Tibial artery (tissue), 4 donors: ENCODE data around the gene LGR6.
"Not testable (repeated sequence)": the region's sequence is repeated elsewhere in the genome, so short reads cannot be mapped to it uniquely, and the experiment has no call there.

Source experiments
- DNase-seq, 2 donors: peaks; one replicate each; pipeline ENCODE4 v3.0.0-alpha.2; 2019
- H3K27ac ChIP-seq, 2 donors: fragments of 200-600 bp; sonication (generic) in 1 of 2; 1 replicate in 1 of 2; 2 replicates in 1 of 2; pipeline ENCODE4 v1.5.1; 2018 to 2019; ENCODE audit warnings: mild to moderate bottlenecking in 1 of 2
- H3K27me3 ChIP-seq, 2 donors: fragments of 200-600 bp; sonication (generic) in 1 of 2; one replicate each; pipeline versions ENCODE4 v1.5.1 to v1.6.0; 2016 to 2019
- H3K36me3 ChIP-seq, 3 donors: fragments of 200-600 bp; sonication (generic) in 2 of 3; one replicate each; pipeline ENCODE4 v1.5.1; 2016 to 2019; ENCODE audit warnings: mild to moderate bottlenecking in 2 of 3
- H3K4me1 ChIP-seq, 4 donors: fragments of 200-600 bp; sonication (generic) in 2 of 4; 1 replicate in 3 of 4; 2 replicates in 1 of 4; pipeline ENCODE4 v1.5.1; 2016 to 2019
- H3K4me3 ChIP-seq, 2 donors: fragments of 200-600 bp; sonication (generic) in 1 of 2; 1 replicate in 1 of 2; 2 replicates in 1 of 2; pipeline ENCODE4 v1.5.1; 2018 to 2019; ENCODE audit warnings: mild to moderate bottlenecking in 2 of 2
- H3K9me3 ChIP-seq, 3 donors: fragments of 200-600 bp; sonication (generic) in 1 of 3; one replicate each; pipeline ENCODE4 v1.5.1; 2016 to 2019
- CTCF ChIP-seq, 2 experiments: fragments of 200-600 bp in 1 of 2; fragments of 450-650 bp in 1 of 2; IDR thresholded peaks; one replicate each; pipeline ENCODE4 v1.5.1; 2017 to 2019; ENCODE audit warnings: antibody characterized with exemption in 2 of 2, mild to moderate bottlenecking in 1 of 2, moderate library complexity in 1 of 2
- intact Hi-C: fragments of 100-400 bp; cut with DNase I; formaldehyde crosslinking; loops from one replicate; pipeline ENCODE4 v1.15.0; 2023; ENCODE audit warnings: low total_unique reads

Gene LGR6

GRCh38 chr1:202189918-202190715 is 3.5 kb upstream of the LGR6 start:
- TF ChIP-seq CTCF (IDR thresholded peaks at IDR 0.05) = no peak
- H3K27ac ChIP-seq = no peak overlapping the region
- H3K9me3 ChIP-seq = no peaks in the 10 kb centered on the region
- no peak for DNase-seq
- intact Hi-C loops = loop anchor here (2.0 to 10.0 kb wide), 2 partner anchors 127 to 525 kb away; partner anchors contain the start of gene SYT2
- H3K36me3 ChIP-seq = no peaks in the 10 kb centered on the region
- peaks cover 0 to 26% (median 11%) of the 10 kb centered on the region in 4 donors for H3K4me1 ChIP-seq
- H3K4me3 ChIP-seq = no peak overlapping the region
- peaks cover 0 to 7% of the 10 kb centered on the region in 2 donors for H3K27me3 ChIP-seq

GRCh38 chr1:202191391-202191790 is 2.2 kb upstream of the LGR6 start:
- H3K27ac ChIP-seq, H3K36me3 ChIP-seq, H3K27me3 ChIP-seq, H3K9me3 ChIP-seq, DNase-seq, H3K4me3 ChIP-seq, intact Hi-C loops: not testable (repeated sequence)
- peaks cover 0 to 31% (median 15%) of the 10 kb centered on the region in 4 donors for H3K4me1 ChIP-seq

GRCh38 chr1:202192770-202193613 is 607 bp upstream of the LGR6 start:
- intact Hi-C loops = no loop called here
- Histone ChIP-seq H3K27me3 (peaks cover 0 to 7% of the 10 kb centered on the region in 2 donors), H3K36me3 (no peaks in the 10 kb centered on the region), H3K4me3 (peak overlapping the region; percentile 72 to 82), H3K4me1 (peaks cover 0 to 35% (median 15%) of the 10 kb centered on the region in 4 donors), H3K27ac (peak overlapping the region; percentile 84 to 86), H3K9me3 (no peaks in the 10 kb centered on the region)
- TF ChIP-seq CTCF (IDR thresholded peaks at IDR 0.05) = peak; percentile 88 to 90
- peak; percentile 41 to 78 for DNase-seq

- DNase-seq = no peak
- Histone ChIP-seq H3K4me3 (peak overlapping the region; percentile 72 to 82), H3K36me3 (no peaks in the 10 kb centered on the region), H3K4me1 (peaks cover 0 to 48% (median 24%) of the 10 kb centered on the region in 4 donors), H3K27ac (peak overlapping the region; percentile 84 to 86), H3K9me3 (no peaks in the 10 kb centered on the region), H3K27me3 (peaks cover 0 to 5% of the 10 kb centered on the region in 2 donors)
- TF ChIP-seq CTCF (IDR thresholded peaks at IDR 0.05) = no peak
- intact Hi-C loops = no loop called here
These were observed 689 bp downstream of the LGR6 start for GRCh38 chr1:202194328-202194648.

- H3K36me3 ChIP-seq = no peaks in the 10 kb centered on the region
- H3K27me3 ChIP-seq = peaks cover 0 to 5% of the 10 kb centered on the region in 2 donors
- DNase-seq = no peak
- peaks cover 0 to 78% (median 49%) of the 10 kb centered on the region in 4 donors for H3K4me1 ChIP-seq
- H3K9me3 ChIP-seq = no peaks in the 10 kb centered on the region
- H3K27ac ChIP-seq = peak overlapping the region; percentile 82 to 93
- intact Hi-C loops = no loop called here
- H3K4me3 ChIP-seq = no peak overlapping the region
- TF ChIP-seq CTCF (IDR thresholded peaks at IDR 0.05) = no peak
These were observed 4.2 kb downstream of the LGR6 start for GRCh38 chr1:202197653-202198365.
